COLO829 (cell line): Measurements from ENCODE around the gene GATB.
A peak's percentile ranks its signal among the peaks of the same experiment; 100 is the strongest.

Experiments
- DNase-seq: peaks from one replicate; pipeline ENCODE4 v3.0.0; 2012; ENCODE audit warnings: low spot score

The GATB gene

DNA sequence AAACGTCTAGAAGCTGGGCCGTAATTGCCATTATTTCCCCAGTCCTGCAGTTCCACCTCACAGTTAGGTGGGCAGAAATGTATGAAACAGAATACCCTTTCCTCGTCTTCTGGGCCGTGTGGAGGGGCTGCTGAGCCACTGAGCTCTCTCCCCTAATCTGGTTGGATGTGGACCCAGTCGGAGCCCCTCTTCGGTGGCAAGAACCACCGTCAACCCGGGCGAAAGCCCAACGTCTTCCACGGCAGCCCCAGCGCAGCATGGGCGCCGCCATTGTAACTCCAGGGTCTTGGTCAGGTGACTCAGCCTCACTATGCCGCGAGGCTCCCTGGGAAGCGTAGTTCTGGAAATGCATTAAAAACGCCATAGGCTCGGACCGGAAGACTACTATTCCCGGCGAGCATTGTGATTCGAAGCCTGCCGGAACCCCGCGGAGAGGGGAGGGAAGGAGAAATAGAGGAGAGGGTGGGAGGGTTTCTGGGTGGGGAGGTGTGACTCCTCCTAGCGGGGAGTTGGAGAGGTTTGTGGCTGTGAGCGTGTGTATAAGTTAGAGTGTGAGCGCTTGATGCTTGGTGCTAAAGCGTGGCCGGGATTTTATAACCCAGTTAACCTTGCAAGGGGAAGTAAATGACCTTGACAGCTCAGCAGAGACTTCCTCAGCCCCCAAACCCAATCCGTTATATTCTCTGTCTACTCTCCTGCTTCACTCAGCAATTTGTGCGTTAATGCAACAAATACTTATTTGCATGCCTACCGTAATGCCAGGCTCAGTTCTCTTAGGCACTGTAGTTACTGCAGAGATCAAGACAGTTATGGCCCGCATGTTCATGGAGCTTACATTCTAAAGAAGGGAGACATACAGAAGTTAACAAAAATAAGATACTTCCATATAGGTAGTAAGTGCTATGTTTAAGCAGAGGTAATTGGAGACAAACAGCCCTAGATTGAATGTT is at the start of gene GATB:
TSS of gene GATB (minus strand) at position 296 of the 950 bp plus-strand sequence. CDS start at position 271, 25 bp downstream.
- DNase-seq: peak; percentile 98

DNA sequence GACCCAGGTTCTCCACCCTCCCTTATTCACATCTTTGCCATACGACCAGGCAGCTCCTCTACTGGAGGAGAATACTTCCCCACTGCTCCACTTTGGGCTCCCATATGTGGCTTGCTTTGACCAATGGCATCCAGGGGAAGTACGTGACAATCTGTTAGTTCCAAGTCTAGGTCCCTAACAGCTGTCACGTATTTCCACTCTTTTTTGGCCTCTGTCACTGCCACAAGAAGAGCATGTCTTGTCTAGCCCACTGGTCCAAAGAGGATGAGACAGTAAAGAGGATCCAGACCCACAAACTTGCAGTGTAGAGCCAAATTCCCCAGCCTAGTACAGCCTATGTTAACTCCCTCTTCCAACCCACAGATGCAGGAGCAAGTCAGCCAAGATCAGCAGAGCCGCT is 49.7 kb upstream of the GATB start:
- no peak for DNase-seq

DNA sequence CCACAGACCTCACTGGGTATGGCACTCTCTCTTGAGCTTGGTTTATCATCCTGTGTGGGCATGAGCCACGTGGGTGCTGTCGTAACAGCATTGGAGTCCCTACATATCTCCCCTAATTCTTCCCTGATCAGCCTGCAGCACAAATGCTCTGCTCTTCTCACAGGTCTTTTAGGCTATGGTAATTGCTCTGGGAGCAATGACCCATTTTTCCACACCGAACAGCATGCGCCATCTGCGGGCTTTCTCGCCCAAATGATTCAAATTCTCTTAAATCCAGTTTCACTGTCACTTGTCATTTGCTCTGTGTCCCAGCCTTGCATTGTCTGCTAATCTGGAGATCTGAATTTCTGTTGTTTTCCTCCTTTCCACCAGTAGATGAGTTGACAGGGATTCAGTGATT is 48.9 kb upstream of the GATB start:
- DNase-seq: no peak

DNA sequence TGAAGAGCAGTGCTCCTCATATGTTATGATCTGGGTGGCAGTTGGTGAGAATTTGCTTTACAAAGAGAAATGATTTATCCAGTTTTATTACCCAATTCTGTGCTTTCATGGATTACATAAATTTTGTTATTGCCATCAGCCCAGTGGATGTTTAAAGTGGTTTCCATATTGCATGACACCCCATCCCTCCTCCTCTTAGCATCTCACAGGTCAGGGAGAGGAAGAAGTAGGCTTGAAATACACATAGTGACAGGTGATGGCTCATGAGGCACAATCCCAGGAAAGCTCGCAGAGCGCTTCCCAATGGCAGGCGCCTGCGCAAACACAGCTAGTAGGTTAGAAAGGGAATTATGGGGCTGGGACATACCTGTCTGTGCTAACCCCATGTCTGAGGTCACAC is 47.7 kb upstream of the GATB start:
- no peak for DNase-seq

GRCh38 chr4:151808120-151808529 is 47.3 kb upstream of the GATB start:
- DNase-seq: no peak

- DNase-seq: no peak
These were observed 46.4 kb upstream of the GATB start for GRCh38 chr4:151807220-151807619.

- peak; percentile 11 for DNase-seq
These were observed 45.7 kb upstream of the GATB start for GRCh38 chr4:151806511-151806927.

GRCh38 chr4:151804821-151805220 is 44.0 kb upstream of the GATB start:
- no peak for DNase-seq

DNA sequence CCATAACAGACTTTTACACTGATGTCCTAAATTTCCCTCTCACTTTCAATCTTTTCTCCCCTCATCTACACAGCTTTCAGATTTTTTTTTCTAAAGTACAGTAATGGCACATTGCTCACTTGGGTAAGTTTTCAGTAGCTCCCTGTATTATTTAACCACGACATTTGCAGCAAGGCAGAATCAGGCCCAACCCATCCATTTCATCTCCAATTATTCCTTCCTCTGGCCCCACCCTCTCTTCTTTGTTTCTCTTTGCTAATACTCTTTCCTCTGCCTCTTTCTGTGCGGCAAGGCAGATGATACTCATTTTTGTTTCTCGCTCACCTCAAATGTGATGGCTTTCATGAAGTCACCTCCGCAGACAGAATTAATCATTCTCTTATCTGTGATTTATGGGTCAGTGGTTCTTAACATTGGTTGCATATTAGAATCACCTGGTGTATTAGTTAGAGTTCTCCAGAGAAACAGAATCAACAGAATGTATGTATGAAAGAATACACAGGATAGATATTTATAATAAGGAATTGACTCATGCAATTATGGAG is 43.4 kb upstream of the GATB start:
- no peak for DNase-seq

DNA sequence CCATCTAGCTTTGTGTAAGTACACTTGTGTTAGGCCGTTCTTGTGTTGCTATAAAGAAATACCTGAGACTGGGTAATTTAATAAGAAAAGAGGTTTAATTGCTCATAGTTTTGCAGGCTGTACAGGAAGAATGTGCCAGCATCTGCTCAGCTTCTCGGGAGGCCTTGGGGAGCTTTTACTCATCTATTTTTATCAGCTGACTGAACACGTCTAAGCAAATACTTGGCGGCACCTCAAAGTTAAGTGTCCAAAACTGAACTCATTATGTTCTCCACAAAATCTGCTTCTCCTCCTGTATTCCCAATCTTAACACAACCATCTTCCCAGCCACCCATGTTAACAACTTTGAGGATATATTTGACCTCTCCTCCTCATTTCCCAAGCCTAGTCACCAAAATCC is 42.4 kb upstream of the GATB start:
- no peak for DNase-seq

- peak; percentile 41 for DNase-seq
These were observed 41.0 kb upstream of the GATB start for GRCh38 chr4:151801547-151802516.

GRCh38 chr4:151799417-151800012 is 38.7 kb upstream of the GATB start:
- DNase-seq: no peak

DNA sequence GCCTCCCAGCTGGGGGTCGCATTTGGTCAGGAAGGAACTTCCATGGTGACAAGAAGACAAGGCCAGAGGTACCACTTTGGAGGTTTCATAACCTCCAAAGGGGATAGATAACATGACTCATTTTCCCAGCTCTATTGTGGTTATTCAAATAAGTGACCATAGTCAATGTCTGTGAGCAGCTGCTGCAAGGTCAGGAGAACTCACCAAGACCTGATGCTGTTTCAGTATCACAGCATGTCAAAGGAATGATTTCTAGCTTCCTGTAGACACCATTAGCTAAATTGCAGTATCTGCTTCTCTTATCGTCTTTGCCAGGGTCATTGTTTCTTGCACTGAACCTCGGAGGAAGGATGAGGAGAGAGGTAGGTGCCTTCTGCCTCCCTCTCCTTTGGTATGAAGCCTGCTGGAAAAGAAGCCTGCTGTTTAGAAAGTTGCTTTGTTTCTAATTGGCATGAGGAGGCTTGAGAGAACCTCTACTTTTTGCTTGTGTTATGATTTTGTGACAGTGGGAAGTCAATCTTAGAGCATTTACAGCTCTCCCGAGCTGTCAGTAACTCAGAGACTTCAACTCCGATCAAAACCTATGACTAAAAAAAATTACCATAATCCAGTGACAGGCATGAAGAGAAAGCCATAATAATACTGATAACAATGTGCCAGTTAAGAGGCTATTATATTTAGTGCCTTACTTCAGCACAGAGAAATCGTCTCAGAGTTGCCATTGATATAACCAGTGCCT is 38.0 kb upstream of the GATB start:
- DNase-seq: no peak

- DNase-seq: no peak
These were observed 37.0 kb upstream of the GATB start for GRCh38 chr4:151797853-151798252.

GRCh38 chr4:151797131-151797530 is 36.3 kb upstream of the GATB start:
- no peak for DNase-seq

DNA sequence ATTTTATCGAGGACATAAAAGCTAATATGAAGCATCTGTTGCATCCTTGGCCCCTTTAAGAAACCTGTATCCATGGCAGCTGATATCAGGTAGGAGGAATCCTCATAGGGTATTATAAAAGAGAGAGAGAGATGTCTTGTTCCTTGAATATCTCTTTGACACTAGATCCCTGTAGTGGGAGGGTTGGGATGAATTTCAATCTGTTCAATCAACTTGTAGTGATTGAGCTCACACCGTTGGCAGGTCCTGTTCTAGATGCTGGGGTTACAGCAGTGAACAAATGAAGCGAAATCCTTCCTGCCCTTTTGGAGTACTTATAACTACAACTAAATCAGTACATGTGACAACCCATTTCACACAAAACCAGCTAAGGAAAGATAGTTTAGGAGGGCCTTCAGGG is 35.3 kb upstream of the GATB start:
- no peak for DNase-seq

GRCh38 chr4:151792995-151793394 is 32.2 kb upstream of the GATB start:
- DNase-seq: no peak

- no peak for DNase-seq
These were observed 31.7 kb upstream of the GATB start for GRCh38 chr4:151792530-151792929.

- DNase-seq: no peak
These were observed 27.2 kb upstream of the GATB start for GRCh38 chr4:151788021-151788420.

GRCh38 chr4:151786158-151786495 is 25.3 kb upstream of the GATB start:
- DNase-seq: no peak

- DNase-seq: no peak
These were observed 24.8 kb upstream of the GATB start for GRCh38 chr4:151785484-151786157.
